Activated T-cell treated with anti-CD3 and anti-CD28 coated beads, Interleukin-2, amount 50 U/mL, for 24 hours (primary cell): ENCODE results near the gene FTH1.
"Not testable (repeated sequence)": the region's sequence is repeated elsewhere in the genome, so short reads cannot be mapped to it uniquely, and the experiment has no call there.

Source experiments
- DNase-seq: peaks from one replicate; pipeline ENCODE4 v3.0.0-alpha.2; 2020
- H3K27ac Mint-ChIP-seq: 2 replicates; pipeline ENCODE4 v1.8.0; 2020; ENCODE audit warnings: mild to moderate bottlenecking, mixed read lengths
- H3K27me3 Mint-ChIP-seq: 2 replicates; pipeline ENCODE4 v1.8.0; 2020; ENCODE audit warnings: mixed read lengths
- H3K36me3 Mint-ChIP-seq: 2 replicates; pipeline ENCODE4 v1.8.0; 2020; ENCODE audit warnings: low read depth, mixed read lengths
- H3K4me1 Mint-ChIP-seq: 2 replicates; pipeline ENCODE4 v1.8.0; 2020; ENCODE audit warnings: low read depth, mixed read lengths
- H3K4me3 Mint-ChIP-seq: 2 replicates; pipeline ENCODE4 v1.8.0; 2020; ENCODE audit warnings: mild to moderate bottlenecking, moderate library complexity, mixed read lengths
- H3K9me3 Mint-ChIP-seq: 2 replicates; pipeline ENCODE4 v1.8.0; 2020; ENCODE audit warnings: mixed read lengths

The FTH1 gene

GRCh38 chr11:61962213-61963015, 5.0 kb downstream of the FTH1 start:
- H3K4me3 Mint-ChIP-seq = no peak overlapping the region
- peak; percentile 25 for DNase-seq

GRCh38 chr11:61961570-61962212, 5.7 kb downstream of the FTH1 start:
- Mint-ChIP-seq H3K27me3 (no peaks in the 10 kb centered on the region), H3K27ac (peak overlapping the region; percentile 6), H3K36me3 (peaks cover 42% of the 10 kb centered on the region), H3K4me3 (no peak overlapping the region), H3K4me1 (peaks cover 43% of the 10 kb centered on the region), H3K9me3 (no peaks in the 10 kb centered on the region)
- peak; percentile 22 for DNase-seq

More at GRCh38 chr11:61962213-61963015, 5.0 kb downstream of the FTH1 start:
- peaks cover 43% of the 10 kb centered on the region for H3K4me1 Mint-ChIP-seq
- H3K27me3 Mint-ChIP-seq = no peaks in the 10 kb centered on the region
- H3K36me3 Mint-ChIP-seq = peaks cover 47% of the 10 kb centered on the region
- H3K27ac Mint-ChIP-seq = peak overlapping the region; percentile 32
- H3K9me3 Mint-ChIP-seq = no peaks in the 10 kb centered on the region

GRCh38 chr11:61960532-61960931, 6.9 kb downstream of the FTH1 start:
- peak; percentile 22 for DNase-seq
- H3K27me3 Mint-ChIP-seq = peaks cover 10% of the 10 kb centered on the region
- no peak overlapping the region for H3K27ac Mint-ChIP-seq
- H3K4me3 Mint-ChIP-seq = no peak overlapping the region
- no peaks in the 10 kb centered on the region for H3K9me3 Mint-ChIP-seq
- peaks cover 31% of the 10 kb centered on the region for H3K36me3 Mint-ChIP-seq
- peaks cover 45% of the 10 kb centered on the region for H3K4me1 Mint-ChIP-seq

- H3K4me1 Mint-ChIP-seq = peaks cover 40% of the 10 kb centered on the region
Measured at GRCh38 chr11:61959678-61960077, 7.8 kb downstream of the FTH1 start.

GRCh38 chr11:61959114-61959513, 8.3 kb downstream of the FTH1 start:
- H3K4me3 Mint-ChIP-seq = no peak overlapping the region
- peak; percentile 27 for DNase-seq
- no peaks in the 10 kb centered on the region for H3K9me3 Mint-ChIP-seq
- peaks cover 20% of the 10 kb centered on the region for H3K27me3 Mint-ChIP-seq
- H3K36me3 Mint-ChIP-seq = peaks cover 16% of the 10 kb centered on the region
- peaks cover 34% of the 10 kb centered on the region for H3K4me1 Mint-ChIP-seq
- H3K27ac Mint-ChIP-seq = no peak overlapping the region

More at GRCh38 chr11:61959678-61960077, 7.8 kb downstream of the FTH1 start:
- Mint-ChIP-seq H3K4me3 (no peak overlapping the region), H3K27ac (no peak overlapping the region), H3K9me3 (no peaks in the 10 kb centered on the region), H3K27me3 (peaks cover 14% of the 10 kb centered on the region), H3K36me3 (peaks cover 22% of the 10 kb centered on the region)
- DNase-seq = peak; percentile 19

- Mint-ChIP-seq H3K27ac (no peak overlapping the region), H3K36me3 (peaks cover 11% of the 10 kb centered on the region), H3K27me3 (peaks cover 25% of the 10 kb centered on the region), H3K9me3 (no peaks in the 10 kb centered on the region), H3K4me3 (no peak overlapping the region), H3K4me1 (peaks cover 29% of the 10 kb centered on the region)
- no peak for DNase-seq
Measured at GRCh38 chr11:61958590-61958989, 8.8 kb downstream of the FTH1 start.

- no peak overlapping the region for H3K27ac Mint-ChIP-seq
- H3K36me3 Mint-ChIP-seq = no peaks in the 10 kb centered on the region
- H3K4me1 Mint-ChIP-seq = peaks cover 19% of the 10 kb centered on the region
Measured at GRCh38 chr11:61957021-61957770, 10.2 kb downstream of the FTH1 start.

GRCh38 chr11:61956191-61957020, 11.0 kb downstream of the FTH1 start:
- Mint-ChIP-seq H3K4me3 (no peak overlapping the region), H3K27me3 (peaks cover 28% of the 10 kb centered on the region), H3K9me3 (no peaks in the 10 kb centered on the region), H3K4me1 (peaks cover 16% of the 10 kb centered on the region), H3K27ac (no peak overlapping the region), H3K36me3 (no peaks in the 10 kb centered on the region)
- peak; percentile 25 for DNase-seq

More at GRCh38 chr11:61957021-61957770, 10.2 kb downstream of the FTH1 start:
- Mint-ChIP-seq H3K4me3 (no peak overlapping the region), H3K27me3 (peaks cover 26% of the 10 kb centered on the region), H3K9me3 (no peaks in the 10 kb centered on the region)
- DNase-seq = peak; percentile 23

GRCh38 chr11:61955422-61956135, 11.9 kb downstream of the FTH1 start:
- Mint-ChIP-seq H3K9me3 (no peaks in the 10 kb centered on the region), H3K4me3 (no peak overlapping the region), H3K27me3 (peaks cover 28% of the 10 kb centered on the region), H3K27ac (no peak overlapping the region), H3K4me1 (peaks cover 16% of the 10 kb centered on the region), H3K36me3 (no peaks in the 10 kb centered on the region)
- DNase-seq = peak; percentile 56

GRCh38 chr11:61954851-61955421, 12.5 kb downstream of the FTH1 start:
- H3K9me3 Mint-ChIP-seq = no peaks in the 10 kb centered on the region
- no peak overlapping the region for H3K4me3 Mint-ChIP-seq
- no peak overlapping the region for H3K27ac Mint-ChIP-seq

GRCh38 chr11:61954106-61954850, 13.2 kb downstream of the FTH1 start:
- no peak for DNase-seq
- no peaks in the 10 kb centered on the region for H3K36me3 Mint-ChIP-seq
- H3K4me1 Mint-ChIP-seq = peaks cover 17% of the 10 kb centered on the region
- H3K27ac Mint-ChIP-seq = no peak overlapping the region
- no peak overlapping the region for H3K4me3 Mint-ChIP-seq
- H3K9me3 Mint-ChIP-seq = no peaks in the 10 kb centered on the region
- H3K27me3 Mint-ChIP-seq = peaks cover 28% of the 10 kb centered on the region

More at GRCh38 chr11:61954851-61955421, 12.5 kb downstream of the FTH1 start:
- peaks cover 16% of the 10 kb centered on the region for H3K4me1 Mint-ChIP-seq
- no peak for DNase-seq
- H3K27me3 Mint-ChIP-seq = peaks cover 28% of the 10 kb centered on the region
- H3K36me3 Mint-ChIP-seq = no peaks in the 10 kb centered on the region

GRCh38 chr11:61953632-61954031, 13.8 kb downstream of the FTH1 start:
- not testable (repeated sequence) for H3K4me3 Mint-ChIP-seq
- peaks cover 11% of the 10 kb centered on the region for H3K4me1 Mint-ChIP-seq

More at GRCh38 chr11:61953632-61954031, 13.8 kb downstream of the FTH1 start:
- H3K27me3 Mint-ChIP-seq = peaks cover 28% of the 10 kb centered on the region
- H3K9me3 Mint-ChIP-seq, DNase-seq, H3K36me3 Mint-ChIP-seq, H3K27ac Mint-ChIP-seq: not testable (repeated sequence)
